Activated CD4-positive, alpha-beta T cell treated with anti-CD3 and anti-CD28 coated beads, Interleukin-2, amount 50 U/mL, for 16 hours (primary cell): ENCODE data around the gene MCTP1.

Source experiments
- DNase-seq: peaks from one replicate; pipeline ENCODE4 v3.0.0-alpha.2; 2020

The MCTP1 gene

DNA sequence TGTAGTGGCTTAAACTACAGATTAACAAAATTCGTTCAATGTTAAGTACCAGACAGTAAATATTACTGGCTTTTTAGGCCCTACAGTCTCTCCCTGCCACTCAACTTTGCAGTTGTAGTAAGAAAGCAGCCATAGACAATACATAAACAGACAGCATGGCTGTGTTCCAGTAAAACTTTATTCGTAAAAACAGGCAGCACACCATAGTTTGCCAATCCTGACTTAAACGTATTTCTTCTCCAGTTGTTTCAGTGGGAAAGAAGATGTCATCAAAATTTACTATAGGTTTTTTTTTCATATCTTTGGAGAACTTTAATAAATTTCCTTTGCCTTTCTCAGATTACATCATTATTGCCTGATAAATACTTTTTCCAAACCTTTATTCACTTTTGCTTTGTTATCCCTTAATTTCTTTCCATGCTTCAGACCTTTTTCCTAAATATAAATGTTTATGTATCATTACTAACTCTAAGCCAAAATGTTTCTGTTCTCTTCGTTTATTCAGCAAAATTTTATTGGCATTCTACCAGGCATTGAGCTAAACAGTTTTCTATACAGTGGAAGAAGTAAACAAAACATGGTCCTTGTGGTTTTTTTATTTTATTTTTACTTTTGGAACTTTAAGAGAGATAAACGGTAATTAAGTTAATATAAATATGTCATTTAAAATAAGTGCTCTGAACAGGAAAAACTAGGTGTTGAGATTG is 601.9 kb downstream of the MCTP1 start:
- DNase-seq = no peak

DNA sequence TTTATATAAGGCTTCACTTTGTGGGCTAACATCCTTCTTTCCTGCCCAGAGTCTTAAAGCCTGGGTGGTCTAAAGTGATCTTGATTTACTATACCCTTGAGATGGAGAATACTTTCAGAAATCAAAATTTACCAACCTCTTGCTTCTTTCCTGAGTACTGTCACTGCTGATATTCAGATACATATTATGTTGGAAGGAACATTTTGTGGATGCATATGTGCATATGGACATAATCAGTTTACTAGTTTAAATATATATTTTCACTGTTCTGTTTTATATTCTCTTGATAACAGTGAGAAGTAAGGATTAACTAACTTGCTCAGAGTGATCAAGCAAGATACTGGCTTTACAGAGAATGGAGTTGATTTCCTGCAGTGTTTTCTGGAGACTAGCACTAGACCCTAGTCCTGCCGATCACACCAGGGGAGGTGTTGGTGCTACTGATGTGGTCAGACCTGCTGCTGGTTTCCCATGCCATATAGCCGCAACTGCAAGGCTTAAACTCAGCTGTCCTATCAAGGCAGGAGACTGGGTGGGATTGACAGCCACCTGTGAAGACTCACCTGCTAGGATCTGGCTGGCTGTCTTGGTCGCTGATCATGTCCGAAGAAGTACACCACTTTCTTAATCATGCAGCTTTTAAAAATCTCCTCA is 608.8 kb downstream of the MCTP1 start:
- no peak for DNase-seq

GRCh38 chr5:94674490-94675382 is 610.2 kb downstream of the MCTP1 start:
- DNase-seq = no peak

DNA sequence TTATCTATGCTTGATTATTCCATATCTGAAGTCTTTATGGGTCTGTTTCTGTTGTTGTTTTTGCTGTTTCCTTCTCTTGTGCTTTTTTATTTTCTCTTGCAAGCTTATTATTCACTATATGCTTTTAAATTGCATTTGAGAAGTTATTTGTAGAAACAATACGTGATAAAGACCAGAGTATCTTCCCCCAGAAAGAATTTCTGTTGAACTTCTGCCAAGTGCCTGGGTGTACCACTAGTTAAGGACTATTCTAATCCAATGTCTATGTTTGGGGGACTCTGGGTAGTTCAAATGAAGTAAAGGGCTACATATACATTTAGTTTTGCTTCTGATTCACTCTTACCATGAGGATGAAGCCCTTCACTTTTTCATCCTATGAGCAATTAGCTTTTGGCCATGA is 612.1 kb downstream of the MCTP1 start:
- no peak for DNase-seq

DNA sequence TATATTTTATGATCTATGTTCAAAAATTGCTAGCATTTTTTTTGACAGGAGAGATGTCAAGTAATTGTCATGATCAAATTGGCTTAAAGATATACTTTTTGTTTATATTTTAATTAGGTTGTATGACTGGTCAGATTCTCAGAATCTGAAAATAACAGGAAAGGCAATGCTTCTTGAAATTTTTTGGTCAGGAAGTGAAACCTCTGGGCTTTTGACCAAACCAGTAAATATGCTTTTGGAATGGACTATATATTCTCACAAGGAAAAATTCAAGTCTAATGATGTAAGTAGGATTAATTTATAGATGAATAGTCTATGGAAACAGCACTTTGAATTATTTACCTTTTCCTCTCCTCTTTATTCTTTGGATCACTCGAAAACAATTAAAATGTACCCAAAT is 614.2 kb downstream of the MCTP1 start:
- no peak for DNase-seq

DNA sequence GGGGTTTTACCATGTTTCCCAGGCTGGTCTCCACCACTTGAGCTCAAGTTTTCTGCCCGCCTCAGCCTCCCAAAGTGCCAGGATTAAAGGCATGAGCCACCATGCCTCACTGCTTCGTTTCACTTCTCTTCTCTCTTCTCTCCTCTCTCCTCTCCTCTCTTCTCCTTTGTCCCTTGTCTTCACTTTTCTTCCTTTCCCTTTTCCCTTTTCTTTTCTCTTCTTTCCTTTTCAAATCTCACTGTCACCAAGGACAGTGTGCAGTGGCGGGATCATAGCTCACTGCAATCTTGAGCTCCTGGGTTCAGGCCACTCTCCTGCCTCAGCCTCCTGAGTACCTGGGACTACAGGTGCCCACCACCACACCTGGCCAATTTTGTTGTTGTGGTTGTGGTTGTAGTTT is 617.0 kb downstream of the MCTP1 start:
- DNase-seq = no peak

DNA sequence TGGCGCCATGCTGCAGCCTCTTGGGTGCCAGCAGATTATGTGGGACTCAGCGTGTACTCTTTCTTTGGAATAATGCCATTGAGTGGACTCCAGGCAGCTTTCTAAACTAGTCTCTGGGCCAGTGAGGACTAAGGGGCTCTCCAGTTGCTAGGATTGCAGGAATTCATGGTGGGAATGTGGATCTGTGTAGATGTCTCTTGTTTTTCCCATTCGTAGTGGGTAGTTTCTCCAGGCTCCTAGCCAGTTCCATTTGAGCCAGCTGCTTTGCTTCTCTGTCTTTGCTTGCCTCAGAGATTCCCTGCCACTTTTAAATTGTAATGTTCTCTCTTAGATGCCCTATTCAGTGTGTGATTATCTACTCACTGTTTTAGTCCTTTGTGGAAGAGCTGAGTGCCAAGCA is 623.8 kb downstream of the MCTP1 start:
- no peak for DNase-seq

GRCh38 chr5:94660506-94660905 is 624.4 kb downstream of the MCTP1 start:
- DNase-seq = no peak

GRCh38 chr5:94658272-94658671 is 626.6 kb downstream of the MCTP1 start:
- no peak for DNase-seq
